Activated naive CD8-positive, alpha-beta T cell treated with anti-CD3 and anti-CD28 coated beads, Interleukin-2, amount 10 ng/mL, durations not matched to agents 7 days and 5 days (primary cell): ENCODE results near the gene CDC42SE1. TPM values are rescaled to one million over a fixed set of nuclear protein-coding genes. Genes with fewer than 3 reads are reported as not detected.
A peak's percentile ranks its signal among the peaks of the same experiment; 100 is the strongest.

Experiments
- ATAC-seq: fragments of 150-1000 bp; cut with Tn5 transposase; one replicate; pipeline ENCODE4 v1.10.0; 2021; ENCODE audit warnings: low read depth, moderate library complexity
- POLR2A ChIA-PET: fragments of 350-600 bp; sonication (Branson Sonifier 250); formaldehyde crosslinking; loops from one replicate; lab custom pipeline; 2021; ENCODE audit warnings: antibody characterized with exemption; lab: Charles Lee
- DNase-seq: peaks from one replicate; pipeline ENCODE4 v3.0.0; 2021
- H3K27ac Mint-ChIP-seq: one replicate; pipeline ENCODE4 v1.8.0; 2022; ENCODE audit warnings: mild to moderate bottlenecking, mixed read lengths
- H3K27me3 Mint-ChIP-seq: one replicate; pipeline ENCODE4 v1.8.0; 2022; ENCODE audit warnings: mild to moderate bottlenecking, moderate library complexity, mixed read lengths
- H3K36me3 Mint-ChIP-seq: one replicate; pipeline ENCODE4 v1.8.0; 2021; ENCODE audit warnings: mild to moderate bottlenecking, mixed read lengths
- H3K4me1 Mint-ChIP-seq: one replicate; pipeline ENCODE4 v1.8.0; 2021; ENCODE audit warnings: mixed read lengths
- H3K4me3 Mint-ChIP-seq: one replicate; pipeline ENCODE4 v1.8.0; 2022; ENCODE audit warnings: mild to moderate bottlenecking, moderate library complexity, mixed read lengths
- H3K9me3 Mint-ChIP-seq: one replicate; pipeline ENCODE4 v1.8.0; 2021; ENCODE audit warnings: mixed read lengths
- total RNA-seq, 2 experiments: library from RNA; stranded (reverse); gene quantifications; one replicate each; pipeline ENCODE4 v1.2.3, GENCODE V29; 2021

Gene CDC42SE1
- total RNA-seq, 2 experiments from 2014 or later: 282 to 294 TPM

DNA sequence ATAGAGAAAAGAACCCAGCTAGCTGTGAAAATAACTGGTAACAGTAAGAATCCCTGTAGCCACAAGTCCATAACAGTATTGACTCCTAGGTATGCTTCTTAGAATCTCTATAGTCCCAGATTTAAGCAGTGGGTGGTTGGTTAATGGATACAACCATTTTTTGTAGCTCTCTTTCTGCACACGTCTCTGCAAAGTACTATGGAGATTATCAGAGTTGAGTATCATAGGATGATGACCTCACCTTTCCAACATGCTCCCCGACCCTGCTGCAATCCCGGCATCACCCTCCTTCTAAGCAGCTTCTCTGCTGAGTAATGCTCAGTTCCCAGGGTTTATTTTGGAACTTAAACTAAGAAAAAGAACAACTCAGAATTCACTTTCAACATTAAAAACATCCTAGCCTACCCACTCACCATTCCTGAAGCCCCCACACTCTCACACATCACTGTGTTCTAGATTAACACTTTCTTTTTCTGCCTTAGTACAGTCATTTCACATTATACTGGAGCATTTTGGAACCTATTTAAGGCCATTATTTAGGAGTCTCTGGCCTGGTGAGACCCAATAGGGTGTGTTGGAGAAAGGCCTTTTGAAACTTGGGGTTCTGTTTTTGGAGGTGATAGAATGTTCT lies 3.4 kb upstream of the CDC42SE1 start:
- no peak for ATAC-seq
- Mint-ChIP-seq H3K4me1 (peaks cover 21% of the 10 kb centered on the region), H3K4me3 (no peak overlapping the region), H3K27me3 (no peaks in the 10 kb centered on the region), H3K36me3 (peaks cover 20% of the 10 kb centered on the region), H3K9me3 (no peaks in the 10 kb centered on the region), H3K27ac (no peak overlapping the region)
- POLR2A ChIA-PET: interaction anchor here (6.2 kb wide), 1 partner anchor 9 kb away, joined by 74 read pairs; the partner anchor contains the start of gene GABPB2
- no peak for DNase-seq

GRCh38 chr1:151061704-151062103 lies 2.3 kb upstream of the CDC42SE1 start:
- DNase-seq (no peak), ATAC-seq (no peak)
- Mint-ChIP-seq H3K4me3 (no peak overlapping the region), H3K27ac (no peak overlapping the region), H3K9me3 (no peaks in the 10 kb centered on the region), H3K36me3 (peaks cover 26% of the 10 kb centered on the region), H3K27me3 (no peaks in the 10 kb centered on the region), H3K4me1 (peaks cover 28% of the 10 kb centered on the region)
- POLR2A ChIA-PET: interaction anchor here (0.7 to 6.2 kb wide), 2 partner anchors 10 to 97 kb away, joined by 4 to 74 read pairs; partner anchors contain the start of gene GABPB2

DNA sequence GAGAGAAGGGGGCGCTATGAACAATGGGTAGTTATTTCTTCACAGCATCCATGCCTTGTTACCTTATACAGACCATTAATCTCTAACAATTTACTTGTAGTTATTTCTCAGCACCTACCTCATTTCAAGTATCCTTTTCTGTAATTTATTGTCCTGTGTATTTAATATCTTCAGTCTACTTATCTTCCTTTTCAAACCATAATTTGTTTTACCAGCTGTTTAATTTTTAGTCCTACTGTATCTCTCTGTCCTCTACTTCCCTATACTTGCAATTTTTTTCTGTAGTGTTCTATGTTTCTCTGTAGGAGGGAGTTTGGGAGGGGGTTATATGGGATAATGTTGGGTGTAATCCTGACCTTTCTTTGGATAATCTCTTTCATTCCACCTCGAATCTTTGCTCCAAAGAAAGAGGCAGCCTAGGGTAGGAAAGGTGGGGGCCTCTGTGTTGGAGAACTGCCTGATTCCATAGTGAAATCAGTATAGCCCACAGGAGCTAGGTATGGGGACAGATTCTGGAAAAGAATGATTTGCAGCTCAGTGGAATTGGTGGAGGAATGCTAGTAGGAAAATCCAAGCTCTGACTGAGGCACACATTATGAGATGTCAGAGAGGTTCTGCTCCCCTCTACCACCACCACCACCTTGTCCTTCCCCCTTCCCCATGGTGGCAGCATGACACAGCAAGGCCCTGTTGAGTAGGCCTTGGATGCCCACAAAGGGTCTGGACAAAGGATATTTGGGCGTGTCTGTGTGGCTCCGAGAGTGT lies 1.4 kb upstream of the CDC42SE1 start:
- H3K27me3 Mint-ChIP-seq: no peaks in the 10 kb centered on the region

DNA sequence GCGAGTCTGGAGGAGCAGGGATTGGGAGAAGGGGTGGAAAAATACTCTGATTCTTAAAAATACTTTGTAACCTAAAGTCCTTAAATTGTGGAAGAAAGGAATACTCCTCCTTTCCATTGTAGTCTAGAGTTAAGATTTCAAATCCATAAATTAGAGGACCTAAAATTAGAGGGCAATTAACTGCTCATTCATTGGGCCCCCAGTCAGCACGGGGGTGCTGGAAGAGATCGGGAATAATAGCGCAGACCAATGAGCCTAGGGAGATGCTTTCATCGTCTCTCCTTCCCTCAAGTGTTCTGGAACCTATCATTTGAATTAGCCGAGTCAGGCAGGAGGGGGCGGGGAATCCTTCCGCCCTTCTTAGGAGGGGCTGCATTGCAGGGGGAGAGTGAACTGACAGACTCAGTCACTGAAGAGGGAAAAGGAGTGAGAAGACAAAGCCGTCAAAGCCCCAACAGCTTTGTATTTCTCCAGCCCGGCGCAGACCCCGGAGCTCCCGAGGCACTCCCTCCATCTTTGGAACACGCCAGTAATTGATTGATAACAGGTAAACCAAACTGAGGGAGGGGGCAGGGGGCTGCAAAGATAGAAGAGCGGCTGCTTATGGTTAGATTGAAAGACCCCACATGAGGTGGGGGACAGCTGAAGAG lies 710 bp upstream of the CDC42SE1 start, which contains the start of gene MLLT11:
Gene MLLT11, plus strand, starts transcription at position 391 of the 650 bp plus-strand sequence. CDS start 6,828 bp downstream, outside the sequence.
- Mint-ChIP-seq H3K4me3 (peak within 1 kb of the TSS; percentile 92), H3K36me3 (peaks cover 37% of the 10 kb centered on the region), H3K9me3 (no peaks in the 10 kb centered on the region), H3K4me1 (peaks cover 44% of the 10 kb centered on the region), H3K27ac (peak within 1 kb of the TSS; percentile 96), H3K27me3 (no peaks in the 10 kb centered on the region)
- ATAC-seq (no peak), DNase-seq (peak; percentile 56)
- POLR2A ChIA-PET: interaction anchor here (0.7 to 7.0 kb wide), 13 partner anchors 8 to 480 kb away, joined by 3 to 90 read pairs (median 8); partner anchors contain the start of genes C1orf56, GABPB2, MCL1 and MINDY1

More for the DNA sequence above, 1.4 kb upstream of the CDC42SE1 start:
- peaks cover 37% of the 10 kb centered on the region for H3K4me1 Mint-ChIP-seq
- no peak for DNase-seq
- POLR2A ChIA-PET: interaction anchor here (1.2 to 7.0 kb wide), 7 partner anchors 11 to 100 kb away, joined by 3 to 90 read pairs (median 13); partner anchors contain the start of genes C1orf56, GABPB2, MINDY1 and TNFAIP8L2
- no peak for ATAC-seq
- peaks cover 30% of the 10 kb centered on the region for H3K36me3 Mint-ChIP-seq
- H3K4me3 Mint-ChIP-seq: peak overlapping the region; percentile 92
- no peaks in the 10 kb centered on the region for H3K9me3 Mint-ChIP-seq
- peak overlapping the region; percentile 96 for H3K27ac Mint-ChIP-seq

DNA sequence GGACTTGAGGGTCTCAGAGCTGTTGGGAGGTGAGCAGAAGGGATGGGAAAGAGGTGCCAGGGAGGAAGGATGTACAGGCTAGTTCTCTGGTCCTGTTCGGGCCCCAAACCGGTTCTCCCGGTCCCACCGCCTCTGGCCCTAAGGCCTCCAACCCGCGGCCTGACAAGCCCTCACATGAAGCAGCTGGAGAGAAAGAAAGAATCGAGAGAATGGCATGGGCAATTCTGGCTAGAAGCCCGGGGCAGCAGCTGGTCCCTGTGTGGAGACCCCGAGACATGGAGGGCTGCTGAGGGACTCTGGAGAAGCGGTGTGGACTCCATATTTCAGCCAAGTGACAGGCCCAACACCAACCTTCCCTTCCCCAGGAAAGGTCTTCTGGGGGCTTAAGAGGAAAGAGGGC lies 730 bp downstream of the CDC42SE1 start:
- peak overlapping the region; percentile 96 for H3K27ac Mint-ChIP-seq
- H3K27me3 Mint-ChIP-seq: no peaks in the 10 kb centered on the region
- peaks cover 43% of the 10 kb centered on the region for H3K36me3 Mint-ChIP-seq
- peak; percentile 52 for DNase-seq
- peak overlapping the region; percentile 92 for H3K4me3 Mint-ChIP-seq
- H3K4me1 Mint-ChIP-seq: peaks cover 51% of the 10 kb centered on the region
- POLR2A ChIA-PET: interaction anchor here (0.7 to 7.0 kb wide), 12 partner anchors 9 to 98 kb away, joined by 3 to 90 read pairs (median 9); partner anchors contain the start of genes C1orf56, GABPB2, MINDY1 and TNFAIP8L2
- no peaks in the 10 kb centered on the region for H3K9me3 Mint-ChIP-seq
- ATAC-seq: no peak

DNA sequence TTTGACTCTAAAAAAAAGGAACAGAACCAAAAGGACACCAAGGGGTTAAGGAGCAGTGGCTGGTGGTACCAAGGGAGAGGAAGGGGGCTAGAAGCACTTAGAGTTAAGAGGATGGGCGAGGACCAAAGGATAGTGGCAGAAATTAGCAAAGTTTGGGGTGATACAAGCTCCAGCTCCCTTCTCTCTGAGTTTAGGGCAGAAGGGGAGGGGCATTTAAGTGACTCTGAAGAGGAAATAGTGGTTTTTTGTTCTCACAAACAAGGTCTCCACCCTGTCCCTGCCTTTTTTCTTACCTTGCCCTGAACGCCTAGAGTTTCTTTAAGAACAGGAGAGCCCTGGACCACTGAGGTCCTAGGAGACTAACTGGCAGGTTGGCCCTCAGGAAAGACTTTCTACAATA lies 3.3 kb downstream of the CDC42SE1 start:
- ATAC-seq (peak; percentile 34), DNase-seq (no peak)
- POLR2A ChIA-PET: interaction anchor here (0.5 to 7.0 kb wide), 9 partner anchors 10 to 692 kb away, joined by 3 to 90 read pairs (median 3); partner anchors contain the start of genes C1orf56, GABPB2, RPRD2 and TNFAIP8L2
- Mint-ChIP-seq H3K27me3 (no peaks in the 10 kb centered on the region), H3K4me3 (peak overlapping the region; percentile 92), H3K9me3 (no peaks in the 10 kb centered on the region), H3K4me1 (peaks cover 43% of the 10 kb centered on the region), H3K27ac (peak overlapping the region; percentile 96), H3K36me3 (peaks cover 46% of the 10 kb centered on the region)

DNA sequence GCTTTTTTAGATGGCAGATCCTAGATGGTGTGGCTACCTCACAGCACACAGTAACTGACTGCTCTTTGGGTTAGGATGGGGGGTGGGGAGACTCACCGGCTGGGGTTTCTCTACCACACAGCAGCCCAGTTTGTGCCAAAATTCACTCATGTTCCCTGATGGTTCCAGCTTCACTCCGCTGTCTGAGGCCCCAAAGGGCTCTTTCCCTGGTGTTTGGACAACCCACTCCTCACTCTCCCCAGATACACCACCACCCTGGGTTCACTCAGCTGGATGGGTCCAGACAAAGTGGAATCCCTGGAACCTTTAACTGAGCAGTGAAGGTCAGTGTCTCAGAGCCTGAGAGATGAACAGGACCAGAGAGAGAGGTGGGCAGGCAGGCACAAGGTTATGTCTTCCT lies 3.8 kb downstream of the CDC42SE1 start:
- Mint-ChIP-seq H3K27ac (peak overlapping the region; percentile 96), H3K27me3 (no peaks in the 10 kb centered on the region), H3K4me3 (peak overlapping the region; percentile 92), H3K36me3 (peaks cover 46% of the 10 kb centered on the region), H3K4me1 (peaks cover 38% of the 10 kb centered on the region), H3K9me3 (no peaks in the 10 kb centered on the region)
- no peak for DNase-seq
- POLR2A ChIA-PET: interaction anchor here (0.5 to 7.0 kb wide), 8 partner anchors 10 to 692 kb away, joined by 3 to 90 read pairs (median 4); partner anchors contain the start of genes C1orf56, GABPB2, RPRD2 and TNFAIP8L2
- ATAC-seq: no peak

DNA sequence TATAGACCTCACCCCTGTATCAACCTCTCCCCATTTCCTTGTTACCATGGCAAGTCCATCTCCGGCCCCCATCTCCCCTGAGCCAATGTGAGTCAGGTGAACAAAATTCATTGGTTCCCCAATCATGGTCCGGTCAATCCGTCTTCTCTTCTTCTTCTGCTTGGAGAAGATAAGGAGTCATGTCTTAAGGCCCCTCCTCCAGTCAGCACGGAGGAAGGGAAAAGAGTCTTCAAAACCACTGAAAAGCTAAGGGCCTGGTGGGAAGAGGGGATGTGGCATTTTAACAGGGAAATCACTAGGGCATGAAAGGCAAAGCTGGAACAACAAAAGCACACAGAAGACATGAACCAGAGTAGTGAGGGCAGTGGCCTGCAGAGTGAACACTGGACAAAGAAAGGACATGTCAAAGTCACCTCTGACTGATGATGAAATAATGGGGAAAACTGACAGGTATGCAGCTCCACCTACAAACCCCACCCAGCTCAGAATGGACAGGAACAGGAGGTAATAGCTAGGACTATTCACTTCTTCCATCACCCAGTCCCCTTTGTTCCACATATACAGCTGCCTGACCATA lies 4.4 kb downstream of the CDC42SE1 start:
- no peaks in the 10 kb centered on the region for H3K27me3 Mint-ChIP-seq
- DNase-seq (no peak), ATAC-seq (no peak)
- no peaks in the 10 kb centered on the region for H3K9me3 Mint-ChIP-seq
- H3K27ac Mint-ChIP-seq: peak overlapping the region; percentile 96
- POLR2A ChIA-PET: interaction anchor here (1.0 to 7.0 kb wide), 4 partner anchors 9 to 81 kb away, joined by 3 to 90 read pairs (median 4); partner anchors contain the start of genes C1orf56 and GABPB2
- H3K4me1 Mint-ChIP-seq: peaks cover 35% of the 10 kb centered on the region
- peak overlapping the region; percentile 92 for H3K4me3 Mint-ChIP-seq
- H3K36me3 Mint-ChIP-seq: peaks cover 46% of the 10 kb centered on the region

DNA sequence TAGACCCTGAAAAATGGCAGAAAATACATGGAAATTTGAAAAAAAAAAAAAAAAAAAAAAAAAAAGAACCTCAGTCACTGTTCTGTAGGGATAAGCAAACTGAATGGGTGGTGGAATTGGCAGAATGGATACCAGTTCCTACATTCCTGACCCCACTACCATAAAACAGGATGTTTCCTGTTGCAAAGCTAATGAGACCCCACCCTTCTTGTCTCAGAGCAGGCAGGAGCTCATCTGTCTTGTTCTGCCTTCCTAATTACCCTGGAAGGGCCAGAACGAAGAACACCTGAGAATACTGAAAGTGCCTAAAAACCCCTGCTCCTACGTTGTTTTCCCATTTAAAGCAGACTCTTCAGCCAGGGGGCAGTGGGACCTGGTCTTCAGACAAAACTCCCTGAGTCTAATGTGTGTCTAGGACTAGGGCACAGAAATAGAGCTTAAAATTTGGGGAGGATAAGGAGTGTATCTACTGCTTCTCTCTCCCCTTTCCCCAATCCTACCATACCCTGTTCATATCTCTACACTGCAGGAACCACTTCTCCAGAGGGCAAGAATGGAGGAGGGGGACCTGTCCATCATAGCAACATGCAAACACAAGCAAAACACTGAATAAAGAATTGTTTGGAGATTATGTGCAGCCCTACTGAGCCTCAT lies 7.9 kb downstream of the CDC42SE1 start:
- Mint-ChIP-seq H3K36me3 (peaks cover 25% of the 10 kb centered on the region), H3K27me3 (no peaks in the 10 kb centered on the region), H3K4me3 (no peak overlapping the region), H3K27ac (no peak overlapping the region), H3K4me1 (peaks cover 30% of the 10 kb centered on the region), H3K9me3 (no peaks in the 10 kb centered on the region)
- ATAC-seq (no peak), DNase-seq (no peak)
- POLR2A ChIA-PET: interaction anchor here (0.6 to 1.5 kb wide), 3 partner anchors 8 to 364 kb away, joined by 3 read pairs; partner anchors contain the start of genes CDC42SE1 and MLLT11

GRCh38 chr1:151050051-151050688 lies 9.3 kb downstream of the CDC42SE1 start:
- Mint-ChIP-seq H3K4me1 (peaks cover 17% of the 10 kb centered on the region), H3K36me3 (peaks cover 12% of the 10 kb centered on the region), H3K4me3 (no peak overlapping the region), H3K9me3 (no peaks in the 10 kb centered on the region), H3K27ac (no peak overlapping the region), H3K27me3 (no peaks in the 10 kb centered on the region)
- DNase-seq (no peak), ATAC-seq (no peak)
- POLR2A ChIA-PET: interaction anchor here (0.5 to 2.1 kb wide), 6 partner anchors 9 to 146 kb away, joined by 3 to 18 read pairs (median 3); partner anchors contain the start of genes CDC42SE1, MINDY1 and MLLT11

GRCh38 chr1:151049458-151049857 lies 10.0 kb downstream of the CDC42SE1 start:
- Mint-ChIP-seq H3K9me3 (no peaks in the 10 kb centered on the region), H3K36me3 (peaks cover 7% of the 10 kb centered on the region), H3K27me3 (no peaks in the 10 kb centered on the region), H3K4me1 (peaks cover 10% of the 10 kb centered on the region), H3K27ac (no peak overlapping the region), H3K4me3 (no peak overlapping the region)
- POLR2A ChIA-PET: interaction anchor here (0.6 to 2.1 kb wide), 5 partner anchors 9 to 108 kb away, joined by 3 to 18 read pairs (median 3); partner anchors contain the start of genes CDC42SE1, MINDY1, MLLT11 and PRUNE1
- ATAC-seq: no peak
- no peak for DNase-seq
